ENCODE measurements around the gene CEP63.

DNA sequence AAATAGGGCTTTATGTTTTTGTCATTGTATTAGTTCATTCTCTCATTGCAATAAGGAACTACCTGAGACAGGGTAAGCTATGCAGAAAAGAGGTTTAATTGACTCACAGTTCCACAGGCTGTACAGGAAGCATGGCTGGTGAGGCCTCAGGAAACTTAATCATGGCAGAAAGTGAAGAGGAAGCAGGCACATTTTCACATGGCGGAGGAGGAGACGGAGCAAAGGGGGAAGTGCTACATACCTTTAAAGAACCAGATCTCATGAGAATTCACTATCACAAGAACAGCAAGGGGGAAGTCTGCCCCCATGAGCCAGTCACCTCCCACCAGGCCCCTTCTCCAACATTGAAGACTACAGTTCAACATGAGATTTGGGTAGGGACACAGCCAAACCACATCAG, 25.6 kb downstream of the CEP63 start:
- TF ChIP-seq SMARCB1 (IDR thresholded peaks at IDR 0.05; ENCODE audit: insufficient read length, low read depth) (no peak), SRF (CRISPR knock-in tag; IDR thresholded peaks at IDR 0.05) (no peak), NFXL1 (CRISPR knock-in tag; IDR thresholded peaks at IDR 0.05) (no peak), EP300 (IDR thresholded peaks at IDR 0.05; ENCODE audit: low read length) (no peak), CTCF (IDR thresholded peaks at IDR 0.05 in 2 of 3, conservative IDR thresholded peaks at IDR 0.05 in 1 of 3; ENCODE audit: insufficient read depth in 2 of 3, low read depth in 1 of 3, low read length in 3 of 3) (no peak), MYC (IDR thresholded peaks at IDR 0.05; ENCODE audit: low read depth, low read length) (no peak), MYC (CRISPR knock-in tag; IDR thresholded peaks at IDR 0.05; ENCODE audit: borderline replicate concordance, low read depth) (no peak), ZNF121 (CRISPR knock-in tag; conservative IDR thresholded peaks at IDR 0.05) (no peak), POLR3A (IDR thresholded peaks at IDR 0.05; ENCODE audit: borderline replicate concordance, extremely low read depth, insufficient read depth, insufficient read length) (no peak), MTA3 (IDR thresholded peaks at IDR 0.05; ENCODE audit: borderline replicate concordance) (no peak), MEF2A (IDR thresholded peaks at IDR 0.05; ENCODE audit: control insufficient read depth, low read depth, low read length) (no peak)
